HepG2 (cell line): ENCODE results near the gene FAM3D. TPM values are rescaled to one million over a fixed set of nuclear protein-coding genes. Genes with fewer than 3 reads are reported as not detected.

Source experiments
- ATAC-seq: fragments of 200-7000 bp; cut with Tn5 transposase; 3 replicates; pipeline ENCODE4 v1.9.1; 2020; ENCODE audit warnings: mild to moderate bottlenecking, moderate library complexity
- BruUV-seq: library from RNA; stranded (reverse); fragments of 400-500 nt; replicated peaks from 2 replicates; lab custom pipeline; 2021; lab: Mats Ljungman, UMichigan
- CTCF ChIA-PET: fragments of 300-600 bp; formaldehyde crosslinking; extraction: SDS; loops from one replicate; lab custom pipeline; 2021; ENCODE audit warnings: low total read pairs, inconsistent platforms, low intra/inter-chr PET ratio; lab: Yijun Ruan, JAX
- POLR2A ChIA-PET: fragments of 350-600 bp; sonication (Branson Sonifier 250); formaldehyde crosslinking; loops from one replicate; lab custom pipeline; 2020; ENCODE audit warnings: antibody characterized with exemption, inconsistent platforms; lab: Yijun Ruan, JAX
- DNase-seq: peaks from one replicate; pipeline ENCODE4 v3.0.0-alpha.2; 2015; ENCODE audit warnings: low spot score
- FAIRE-seq: peaks from 3 replicates; lab custom pipeline; 2011; peaks lifted over from hg19 to GRCh38; lab: Jason Lieb, UNC
- H2AFZ ChIP-seq: one replicate; pipeline ENCODE4 v1.6.1; 2011; ENCODE audit warnings: low read length, inconsistent platforms
- H3K27ac ChIP-seq: fragments of 300-600 bp; 3 replicates; pipeline ENCODE4 v1.8.0; 2011; ENCODE audit warnings: mixed run types, mild to moderate bottlenecking, mixed read lengths, low read length, inconsistent platforms; ENCODE audit not compliant: insufficient read depth; ENCODE audit errors: extremely low read length
- H3K27me3 ChIP-seq, 2 experiments: fragments of 200-600 bp in 1 of 2; 2 replicates in 1 of 2; 3 replicates in 1 of 2; pipeline versions ENCODE4 v1.6.0 to v1.8.0; 2011; ENCODE audit warnings: low read length in 2 of 2, mild to moderate bottlenecking in 2 of 2, moderate library complexity in 2 of 2, inconsistent platforms in 1 of 2; ENCODE audit not compliant: insufficient read depth in 2 of 2, control insufficient read depth in 1 of 2
- H3K36me3 ChIP-seq, 2 experiments: fragments of 200-600 bp in 1 of 2; replicated peaks in 1 of 2; 2 replicates in 1 of 2; 3 replicates in 1 of 2; pipeline versions ENCODE4 v1.5.1 to v1.8.0; 2011; ENCODE audit warnings: low read length in 2 of 2, inconsistent platforms in 1 of 2; ENCODE audit not compliant: insufficient read depth in 2 of 2, control insufficient read depth in 1 of 2
- H3K4me1 ChIP-seq: 2 replicates; pipeline ENCODE4 v1.5.1; 2012; ENCODE audit warnings: low read length, inconsistent platforms; ENCODE audit not compliant: insufficient read depth
- H3K4me2 ChIP-seq: 2 replicates; pipeline ENCODE4 v1.6.0; 2011; ENCODE audit warnings: low read depth, low read length, inconsistent platforms
- H3K4me3 ChIP-seq, 3 experiments: fragments of 200-600 bp in 1 of 3; sonication (generic), shearing (Covaris generic) in 1 of 3; replicated peaks in 1 of 3; 2 replicates each; pipeline ENCODE4 v1.5.1; 2011 to 2016; ENCODE audit warnings: low read length in 3 of 3, inconsistent platforms in 2 of 3, low read depth in 2 of 3, mild to moderate bottlenecking in 2 of 3, control low read depth in 1 of 3, mixed read lengths in 1 of 3; ENCODE audit not compliant: insufficient read depth in 1 of 3
- H3K79me2 ChIP-seq: one replicate; pipeline ENCODE4 v1.6.1; 2011; ENCODE audit warnings: low read length, inconsistent platforms; ENCODE audit not compliant: insufficient read depth
- H3K9ac ChIP-seq: 2 replicates; pipeline ENCODE4 v1.6.0; 2011; ENCODE audit warnings: mild to moderate bottlenecking, low read depth, low read length, inconsistent platforms; ENCODE audit not compliant: insufficient read depth
- H3K9me3 ChIP-seq: 2 replicates; pipeline ENCODE4 v1.5.1; 2012; ENCODE audit warnings: mild to moderate bottlenecking, low read length
- H4K20me1 ChIP-seq: 2 replicates; pipeline ENCODE4 v1.6.0; 2011; ENCODE audit warnings: inconsistent platforms, mild to moderate bottlenecking, low read length, moderate library complexity; ENCODE audit not compliant: insufficient read depth
- CREB1 ChIP-seq, 2 experiments: fragments of 450-650 bp in 1 of 2; IDR thresholded peaks; 2 replicates each; pipeline ENCODE4 v1.6.1; 2016 to 2017; ENCODE audit warnings: control low read depth in 1 of 2, mild to moderate bottlenecking in 1 of 2, missing compliant biosample characterization in 1 of 2, missing genetic modification characterization in 1 of 2
- MXD1 ChIP-seq: sonication (generic); formaldehyde crosslinking; IDR thresholded peaks from 2 replicates; pipeline ENCODE4 v1.4.0; 2020; ENCODE audit warnings: mild to moderate bottlenecking, missing genetic modification reagents
- SRSF4 ChIP-seq: fragments of 200-400 bp; formaldehyde crosslinking; IDR thresholded peaks from one replicate; pipeline ENCODE4 v1.6.1; 2018; ENCODE audit warnings: mild to moderate bottlenecking, low read depth, low read length, moderate library complexity; ENCODE audit not compliant: poor library complexity, severe bottlenecking
- ZBTB39 ChIP-seq: sonication (generic); formaldehyde crosslinking; IDR thresholded peaks from 2 replicates; pipeline ENCODE4 v1.5.0; 2020; ENCODE audit warnings: missing genetic modification reagents
- WGBS: methylation state at CpG from one replicate; pipeline ENCODE4 v1.1.6; 2017; ENCODE audit warnings: low lambda C conversion rate; 5-methylcytosine and 5-hydroxymethylcytosine counted together
- in situ Hi-C: cut with HindIII; loops from 2 replicates; pipeline ENCODE4 v1.10.0; 2017; ENCODE audit warnings: low pct_unique_long_range_greater_than_20kb; ENCODE audit not compliant: extremely low pct_ligation_motif_present
- intact Hi-C: fragments of 100-400 bp; cut with micrococcal nuclease; formaldehyde crosslinking; loops from one replicate; pipeline ENCODE4 v1.10.0; 2022; ENCODE audit not compliant: unreplicated experiment
- polyA plus RNA-seq, 8 experiments: library from polyadenylated mRNA; depleted of rRNA in 3 of 8; stranded (reverse) in 7 of 8; unstranded in 1 of 8; fragments of >200 nt; fragmentation: Illumina TruSeq in 4 of 8; extraction: Trizol in 4 of 8; gene quantifications; 2 replicates each; pipeline versions ENCODE4 v1.2.1 to v1.2.3, GENCODE V29; 2011 to 2016; ENCODE audit warnings: low read depth in 4 of 8, missing spikeins in 1 of 8, mixed read lengths in 1 of 8; ENCODE audit not compliant: insufficient read depth in 1 of 8
- total RNA-seq, 5 experiments: library from RNA; depleted of rRNA; stranded (reverse); fragments of >200 nt; fragmentation: Illumina TruSeq; extraction: Trizol; gene quantifications; 2 replicates each; pipeline ENCODE4 v1.2.3, GENCODE V29; 2016; ENCODE audit warnings: low read depth in 1 of 5

Gene FAM3D
- total and polyA plus RNA-seq, 2 of the 13 experiments (the other 11 are each of a cell fraction or from before 2014, with no cell fraction given) = not detected

- no peak for TF ChIP-seq ZBTB39 (CRISPR knock-in tag)
- TF ChIP-seq MXD1 (CRISPR knock-in tag) = no peak
Observed at GRCh38 chr3:58681863-58682262, 15.3 kb upstream of the FAM3D start (continued).

- no TSS peak for BruUV-seq
- H3K27ac ChIP-seq = no peak overlapping the region
Observed at GRCh38 chr3:58680879-58681525, 14.4 kb upstream of the FAM3D start.

More at GRCh38 chr3:58680879-58681525, 14.4 kb upstream of the FAM3D start:
- DNase-seq (no peak), FAIRE-seq (no peak), ATAC-seq (no peak)
- no peak overlapping the region for H3K4me2 ChIP-seq
- H3K36me3 ChIP-seq = no peaks in the 10 kb centered on the region
- ChIA-PET CTCF (no interaction called here), POLR2A (no interaction called here)
- no peak overlapping the region for H2AFZ ChIP-seq
- H3K79me2 ChIP-seq = no peaks in the 10 kb centered on the region
- no peaks in the 10 kb centered on the region for H3K9me3 ChIP-seq
- peaks cover 0 to 36% of the 10 kb centered on the region in 2 experiments; a peak in 2 of 5 replicates for H3K27me3 ChIP-seq
- TF ChIP-seq CREB1 (IDR thresholded peaks at IDR 0.05) (peak; percentile 45), CREB1 (CRISPR knock-in tag; IDR thresholded peaks at IDR 0.05) (no peak), SRSF4 (no peak)
- in situ Hi-C loops (no loop called here), intact Hi-C loops (no loop called here)
- no peak overlapping the region for H3K4me3 ChIP-seq
- H4K20me1 ChIP-seq = no peaks in the 10 kb centered on the region
- no peaks in the 10 kb centered on the region for H3K4me1 ChIP-seq
- H3K9ac ChIP-seq = no peak overlapping the region
- 25% methylated on average over 8 of the region's 9 CpGs for WGBS
